Smooth muscle cell (in vitro differentiated cells): ENCODE data around the gene URB2. TPM values are rescaled to one million over a fixed set of nuclear protein-coding genes. Genes with fewer than 3 reads are reported as not detected.
"Not testable (repeated sequence)": the region's sequence is repeated elsewhere in the genome, so short reads cannot be mapped to it uniquely, and the experiment has no call there.

Experiments
- DNase-seq: peaks from one replicate; lab custom pipeline; 2025; ENCODE audit not compliant: unreplicated experiment; lab: John Stamatoyannopoulos, UW
- H2AFZ ChIP-seq: fragments of 200-600 bp; sonication (generic); 2 replicates; pipeline ENCODE4 v1.6.0; 2016; ENCODE audit warnings: antibody characterized with exemption, low read depth, mild to moderate bottlenecking
- H3F3A ChIP-seq: fragments of 200-600 bp; sonication (generic); 2 replicates; pipeline ENCODE4 v1.6.0; 2017; ENCODE audit warnings: antibody characterized with exemption, low read depth
- H3K27ac ChIP-seq: fragments of 200-600 bp; sonication (generic); 2 replicates; pipeline ENCODE4 v1.5.1; 2016; ENCODE audit warnings: low read depth, mild to moderate bottlenecking
- H3K27me3 ChIP-seq: fragments of 200-600 bp; sonication (generic); 2 replicates; pipeline ENCODE4 v1.6.1; 2016; ENCODE audit warnings: low read depth, mild to moderate bottlenecking
- H3K36me3 ChIP-seq: fragments of 200-600 bp; sonication (generic); 2 replicates; pipeline ENCODE4 v1.5.1; 2016; ENCODE audit warnings: low read depth
- H3K4me1 ChIP-seq: fragments of 200-600 bp; sonication (generic); 2 replicates; pipeline ENCODE4 v1.5.1; 2016; ENCODE audit warnings: low read depth
- H3K4me2 ChIP-seq: fragments of 200-600 bp; sonication (generic); 2 replicates; pipeline ENCODE4 v1.6.0; 2016; ENCODE audit warnings: mild to moderate bottlenecking
- H3K4me3 ChIP-seq: fragments of 200-600 bp; sonication (generic); 2 replicates; pipeline ENCODE4 v1.5.1; 2016; ENCODE audit warnings: mild to moderate bottlenecking
- H3K79me2 ChIP-seq: fragments of 200-600 bp; sonication (generic); 2 replicates; pipeline ENCODE4 v1.6.0; 2016; ENCODE audit warnings: low read depth, mild to moderate bottlenecking
- H3K9ac ChIP-seq: fragments of 200-600 bp; sonication (generic); 2 replicates; pipeline ENCODE4 v1.6.0; 2016; ENCODE audit warnings: low read depth
- H3K9me3 ChIP-seq: fragments of 200-600 bp; sonication (generic); replicated peaks from 2 replicates; pipeline ENCODE4 v1.5.1; 2016; ENCODE audit warnings: low read depth
- H4K20me1 ChIP-seq: fragments of 200-600 bp; sonication (generic); 2 replicates; pipeline ENCODE4 v1.6.0; 2016; ENCODE audit warnings: low read depth
- WGBS: methylation state at CpG from one replicate; pipeline ENCODE4 v1.1.7; 2016; ENCODE audit warnings: low lambda C conversion rate; 5-methylcytosine and 5-hydroxymethylcytosine counted together
- polyA plus RNA-seq: library from polyadenylated mRNA; unstranded; fragments of >200 nt; fragmentation: Nextera tagmentation; extraction: Ambion mirVana; gene quantifications from 2 replicates; pipeline ENCODE4 v1.2.1, GENCODE V29; 2016
- total RNA-seq: library from RNA; depleted of rRNA; stranded (reverse); fragments of >200 nt; gene quantifications from 2 replicates; pipeline ENCODE4 v1.2.3, GENCODE V29; 2014
- TF ChIP-seq, protein P1 (sequence below): fragments of 200-600 bp; sonication (generic); IDR thresholded peaks from 2 replicates; pipeline ENCODE4 v1.5.1; 2017; ENCODE audit warnings: borderline replicate concordance, mild to moderate bottlenecking, antibody characterized with exemption; ENCODE audit not compliant: insufficient read depth, poor library complexity, severe bottlenecking

Gene URB2
- total and polyA plus RNA-seq, 2 experiments from 2014 or later = 1.9 to 4.2 TPM

DNA sequence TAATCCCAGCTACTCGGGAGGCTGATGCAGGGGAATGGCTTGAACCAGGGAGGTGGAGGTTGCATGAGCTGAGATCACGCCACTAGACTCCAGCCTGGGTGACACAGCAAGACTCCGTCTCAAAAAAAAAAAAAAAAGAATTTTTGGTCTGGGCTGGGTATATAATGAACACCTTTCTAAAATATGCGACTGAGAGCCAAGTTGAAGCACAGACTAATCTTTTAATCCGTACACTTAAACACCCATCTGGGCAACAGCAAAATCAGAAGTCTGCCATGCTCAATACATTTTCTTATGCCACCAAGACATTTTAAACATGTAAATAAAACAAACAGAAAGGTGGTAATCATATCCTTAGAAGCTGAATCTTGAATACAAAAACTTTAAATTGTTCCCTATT lies 35.9 kb upstream of the URB2 start:
- no peaks in the 10 kb centered on the region for H3K36me3 ChIP-seq
- H3K9ac ChIP-seq = no peak overlapping the region
- no peak overlapping the region for H3K27ac ChIP-seq
- no peaks in the 10 kb centered on the region for H3K9me3 ChIP-seq
- no peaks in the 10 kb centered on the region for H3K27me3 ChIP-seq
- H2AFZ ChIP-seq = no peak overlapping the region
- no peaks in the 10 kb centered on the region for H3K79me2 ChIP-seq
- DNase-seq = no peak
- no peak overlapping the region for H3K4me2 ChIP-seq
- TF ChIP-seq, protein P1, sequence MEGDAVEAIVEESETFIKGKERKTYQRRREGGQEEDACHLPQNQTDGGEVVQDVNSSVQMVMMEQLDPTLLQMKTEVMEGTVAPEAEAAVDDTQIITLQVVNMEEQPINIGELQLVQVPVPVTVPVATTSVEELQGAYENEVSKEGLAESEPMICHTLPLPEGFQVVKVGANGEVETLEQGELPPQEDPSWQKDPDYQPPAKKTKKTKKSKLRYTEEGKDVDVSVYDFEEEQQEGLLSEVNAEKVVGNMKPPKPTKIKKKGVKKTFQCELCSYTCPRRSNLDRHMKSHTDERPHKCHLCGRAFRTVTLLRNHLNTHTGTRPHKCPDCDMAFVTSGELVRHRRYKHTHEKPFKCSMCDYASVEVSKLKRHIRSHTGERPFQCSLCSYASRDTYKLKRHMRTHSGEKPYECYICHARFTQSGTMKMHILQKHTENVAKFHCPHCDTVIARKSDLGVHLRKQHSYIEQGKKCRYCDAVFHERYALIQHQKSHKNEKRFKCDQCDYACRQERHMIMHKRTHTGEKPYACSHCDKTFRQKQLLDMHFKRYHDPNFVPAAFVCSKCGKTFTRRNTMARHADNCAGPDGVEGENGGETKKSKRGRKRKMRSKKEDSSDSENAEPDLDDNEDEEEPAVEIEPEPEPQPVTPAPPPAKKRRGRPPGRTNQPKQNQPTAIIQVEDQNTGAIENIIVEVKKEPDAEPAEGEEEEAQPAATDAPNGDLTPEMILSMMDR = no peak
- no peaks in the 10 kb centered on the region for H4K20me1 ChIP-seq
- no peaks in the 10 kb centered on the region for H3K4me1 ChIP-seq
- no peaks in the 10 kb centered on the region for H3F3A ChIP-seq
- H3K4me3 ChIP-seq = no peak overlapping the region
- WGBS = 91% methylated on average over 5 of the region's 5 CpGs

DNA sequence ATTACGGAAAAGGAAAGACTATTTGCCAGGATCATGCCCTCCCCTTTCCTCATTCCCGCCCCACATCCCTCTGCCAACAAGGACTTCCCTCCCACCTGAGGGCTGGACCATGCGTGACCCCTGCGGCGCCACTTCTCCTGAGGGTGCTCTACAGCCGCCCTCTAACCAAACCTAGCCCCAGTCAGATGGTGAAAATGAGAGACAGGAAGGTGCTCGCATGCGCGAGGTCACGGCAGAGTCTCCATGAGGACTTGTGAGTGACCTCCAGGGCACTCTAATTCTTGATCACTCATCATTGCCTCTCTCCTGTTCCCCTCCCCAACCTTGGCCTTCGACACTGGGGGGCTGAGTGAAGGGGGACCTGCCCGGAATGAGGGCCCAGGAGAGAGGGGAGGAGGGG lies 32.2 kb upstream of the URB2 start:
- Histone ChIP-seq H3K27me3 (no peaks in the 10 kb centered on the region), H3K4me1 (no peaks in the 10 kb centered on the region), H3K9ac (no peak overlapping the region), H3K4me3 (no peak overlapping the region), H3K9me3 (no peaks in the 10 kb centered on the region), H4K20me1 (peaks cover 10% of the 10 kb centered on the region), H3F3A (no peaks in the 10 kb centered on the region), H3K4me2 (no peak overlapping the region), H2AFZ (no peak overlapping the region), H3K79me2 (no peaks in the 10 kb centered on the region), H3K27ac (no peak overlapping the region), H3K36me3 (no peaks in the 10 kb centered on the region)
- TF ChIP-seq, protein P1 = no peak
- WGBS = over 99% methylated on average over 12 of the region's 12 CpGs
- no peak for DNase-seq

DNA sequence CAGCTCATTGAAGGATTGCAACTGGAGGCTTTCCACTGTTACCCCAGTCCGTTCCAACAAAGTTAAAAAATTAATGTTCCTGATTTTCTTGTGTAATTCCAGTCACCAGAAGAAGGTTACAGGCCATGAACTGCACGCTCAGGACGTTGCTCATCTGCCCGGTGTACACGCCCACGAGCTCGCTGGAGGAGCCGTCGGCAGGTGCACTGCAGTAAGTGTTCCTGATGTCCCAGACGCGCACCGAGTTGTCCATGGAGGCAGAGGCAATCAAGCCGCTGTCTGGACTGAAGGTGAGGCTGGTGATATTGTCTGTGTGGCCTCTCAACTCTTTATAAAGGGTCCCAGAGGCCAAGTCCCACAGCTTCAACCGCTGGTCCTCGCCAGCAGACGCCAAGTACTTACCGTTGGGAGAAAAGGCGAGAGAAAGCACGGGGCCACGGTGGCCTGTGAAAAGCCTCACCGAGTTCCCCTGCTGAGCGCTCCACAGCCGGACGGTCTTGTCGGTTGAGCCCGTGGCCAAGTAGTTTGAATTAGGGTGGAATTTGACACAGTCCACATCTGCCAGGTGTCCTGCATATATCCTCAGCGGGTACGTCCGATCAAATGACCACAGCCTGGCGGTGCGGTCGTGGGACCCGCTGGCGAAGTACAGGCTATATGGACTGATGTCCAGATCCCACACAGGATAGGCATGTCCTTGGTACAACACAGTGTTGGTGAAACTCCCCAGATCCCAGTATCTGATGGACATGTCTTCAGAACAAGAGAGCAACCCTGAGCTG lies 31.6 kb upstream of the URB2 start:
- TF ChIP-seq, protein P1 = no peak
- no peak overlapping the region for H3K4me3 ChIP-seq
- no peak for DNase-seq
- no peak overlapping the region for H3K9ac ChIP-seq
- H3K9me3 ChIP-seq = no peaks in the 10 kb centered on the region
- no peaks in the 10 kb centered on the region for H3F3A ChIP-seq
- H2AFZ ChIP-seq = no peak overlapping the region
- no peaks in the 10 kb centered on the region for H3K79me2 ChIP-seq
- H3K4me1 ChIP-seq = no peaks in the 10 kb centered on the region
- H3K27me3 ChIP-seq = no peaks in the 10 kb centered on the region
- peaks cover 16% of the 10 kb centered on the region for H4K20me1 ChIP-seq
- H3K4me2 ChIP-seq = no peak overlapping the region
- 99% methylated on average over 34 of the region's 34 CpGs for WGBS
- no peak overlapping the region for H3K27ac ChIP-seq
- no peaks in the 10 kb centered on the region for H3K36me3 ChIP-seq

DNA sequence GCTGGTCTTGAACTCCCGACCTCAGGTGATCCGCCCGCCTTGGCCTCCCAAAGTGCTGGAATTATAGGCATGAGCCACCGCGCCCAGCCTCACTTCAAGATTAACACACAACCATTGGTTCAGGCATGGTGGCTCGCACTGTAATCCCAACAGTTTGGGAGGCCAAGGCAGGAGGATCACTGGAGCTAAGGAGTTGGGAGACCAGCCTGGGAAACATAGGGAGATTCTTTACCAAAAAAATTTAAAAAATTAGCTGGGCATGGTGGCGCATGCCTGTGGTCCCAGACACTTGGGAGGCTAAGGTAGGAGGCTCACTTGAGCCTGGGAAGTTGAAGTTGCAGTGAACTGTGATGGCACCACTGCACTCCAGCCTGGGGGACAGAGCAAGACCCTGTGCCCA lies 30.2 kb upstream of the URB2 start:
- not testable (repeated sequence) for H3K9me3 ChIP-seq, H3F3A ChIP-seq, H2AFZ ChIP-seq, H3K4me3 ChIP-seq, DNase-seq, H3K79me2 ChIP-seq, H3K27ac ChIP-seq, H3K4me1 ChIP-seq, H3K9ac ChIP-seq, H3K4me2 ChIP-seq, H3K27me3 ChIP-seq, H3K36me3 ChIP-seq
- peaks cover 18% of the 10 kb centered on the region for H4K20me1 ChIP-seq
- 98% methylated on average over 7 of the region's 7 CpGs for WGBS
